NCI-H524 treated with DMSO at 0.1 percent for 48 hours (cell line): ENCODE data around the gene RGS10.
"Not testable (repeated sequence)": the region's sequence is repeated elsewhere in the genome, so short reads cannot be mapped to it uniquely, and the experiment has no call there.

Experiments
- DNase-seq: peaks from one replicate; lab custom pipeline; 2025; lab: John Stamatoyannopoulos, UW

RGS10 gene, protein sequence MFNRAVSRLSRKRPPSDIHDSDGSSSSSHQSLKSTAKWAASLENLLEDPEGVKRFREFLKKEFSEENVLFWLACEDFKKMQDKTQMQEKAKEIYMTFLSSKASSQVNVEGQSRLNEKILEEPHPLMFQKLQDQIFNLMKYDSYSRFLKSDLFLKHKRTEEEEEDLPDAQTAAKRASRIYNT

DNA sequence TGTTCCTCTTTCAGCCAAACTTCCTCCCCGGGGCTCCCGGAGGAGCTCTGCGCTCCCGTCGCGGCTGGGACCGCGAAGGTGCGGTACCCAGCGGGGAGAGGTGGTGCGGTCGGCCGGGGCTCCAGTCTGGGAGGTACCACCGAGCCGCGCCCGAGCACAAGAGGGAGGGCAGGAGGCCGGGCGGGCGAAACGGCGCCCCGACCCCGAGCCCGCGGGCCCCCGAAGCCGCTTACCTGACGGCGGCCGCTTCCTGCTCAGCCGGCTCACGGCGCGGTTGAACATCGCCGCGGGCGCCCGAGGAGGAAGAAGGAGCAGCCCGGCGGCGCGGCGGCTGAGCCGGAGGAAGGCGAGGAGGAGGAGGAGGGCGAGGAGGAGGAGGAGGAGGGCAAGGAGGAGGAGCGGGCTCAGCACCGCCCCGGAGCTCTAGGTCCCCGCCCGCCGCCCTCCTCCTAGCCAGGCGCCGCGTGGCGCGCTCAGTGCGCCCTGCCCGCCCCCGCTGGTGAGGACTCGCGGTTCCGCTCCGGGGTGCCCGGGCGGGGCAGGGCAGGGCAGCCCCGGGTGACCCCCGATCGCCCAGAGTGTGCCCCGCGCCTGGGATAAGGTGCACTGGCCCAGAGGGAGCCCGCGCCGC is at the start of gene RGS10:
Gene RGS10 (minus strand): TSS at position 363 of the 631 bp plus-strand sequence. CDS start 81 bp downstream, at position 282.
- no peak for DNase-seq

DNA sequence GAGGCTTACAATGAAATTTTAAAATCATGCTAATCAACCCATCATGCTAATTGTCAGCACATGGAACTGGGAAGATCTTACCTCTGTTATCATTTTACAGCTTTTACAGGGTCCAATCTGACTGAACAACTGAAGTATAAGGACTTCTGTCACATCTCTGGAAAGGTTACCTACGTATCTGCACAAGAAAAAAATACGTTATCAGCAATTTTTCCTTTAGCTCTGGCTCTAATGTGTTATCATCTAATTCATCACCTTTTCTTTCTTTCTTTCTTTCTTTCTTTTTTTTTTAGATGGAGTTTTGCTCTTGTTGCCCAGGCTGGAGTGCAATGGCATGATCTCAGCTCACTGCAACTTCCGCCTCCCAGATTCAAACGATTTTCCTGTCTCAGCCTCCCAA is 45.6 kb upstream of the RGS10 start:
- DNase-seq, result no peak

DNA sequence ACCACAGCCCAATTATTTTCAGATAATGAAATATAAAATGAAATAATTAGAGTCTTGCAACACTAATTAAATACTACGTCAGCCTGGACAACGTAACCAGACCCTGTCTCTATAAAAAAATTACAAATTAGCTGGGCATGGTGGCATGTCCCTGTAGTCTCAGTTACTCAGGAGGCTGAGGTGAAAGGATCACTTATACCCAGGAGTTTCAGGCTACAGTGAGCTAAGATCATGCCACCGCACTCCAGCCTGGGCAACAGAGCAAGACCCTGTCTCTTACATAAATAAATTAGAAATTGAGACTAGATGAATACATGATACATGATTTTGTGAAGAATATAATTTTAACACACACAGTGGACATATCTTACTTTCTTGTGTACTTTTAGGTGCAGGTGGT is 35.8 kb upstream of the RGS10 start:
- no peak for DNase-seq

DNA sequence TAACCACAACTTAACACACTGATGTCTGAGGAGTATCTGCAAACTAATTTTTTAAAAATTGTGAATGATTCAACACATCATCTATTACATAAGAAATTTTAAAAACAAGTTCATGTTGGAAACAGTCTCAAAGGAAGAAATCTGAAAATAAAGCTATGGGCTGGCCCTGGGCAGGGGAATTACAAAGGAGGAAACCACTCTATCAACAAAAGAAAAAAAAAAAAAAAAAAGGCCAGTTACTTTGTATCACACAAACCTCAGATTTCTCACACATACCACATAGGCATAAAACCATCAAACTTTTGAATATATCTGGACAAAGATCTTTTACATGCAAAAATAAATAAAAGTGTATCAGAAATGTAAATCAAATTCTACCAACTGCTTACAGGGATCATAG is 33.5 kb upstream of the RGS10 start:
- DNase-seq, result no peak

DNA sequence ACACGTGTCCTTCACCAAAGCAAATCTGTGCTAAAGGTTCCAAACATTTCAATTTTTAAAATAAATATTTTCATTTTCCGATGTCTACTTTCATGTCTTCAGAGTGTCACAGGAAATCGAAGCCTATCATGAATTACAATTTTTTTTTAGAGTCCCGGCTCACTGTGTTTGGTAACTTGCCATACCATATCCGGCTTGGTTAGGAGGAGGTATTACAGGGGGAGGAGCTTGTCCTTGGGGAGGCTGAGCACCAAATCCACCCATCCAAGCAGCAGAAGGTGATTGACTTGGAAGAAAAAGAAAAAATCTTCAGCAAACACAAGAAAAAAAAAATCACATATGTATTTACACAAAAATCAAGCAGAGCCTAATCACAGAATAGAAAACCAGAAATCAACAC is 33.0 kb upstream of the RGS10 start:
- DNase-seq, result no peak

DNA sequence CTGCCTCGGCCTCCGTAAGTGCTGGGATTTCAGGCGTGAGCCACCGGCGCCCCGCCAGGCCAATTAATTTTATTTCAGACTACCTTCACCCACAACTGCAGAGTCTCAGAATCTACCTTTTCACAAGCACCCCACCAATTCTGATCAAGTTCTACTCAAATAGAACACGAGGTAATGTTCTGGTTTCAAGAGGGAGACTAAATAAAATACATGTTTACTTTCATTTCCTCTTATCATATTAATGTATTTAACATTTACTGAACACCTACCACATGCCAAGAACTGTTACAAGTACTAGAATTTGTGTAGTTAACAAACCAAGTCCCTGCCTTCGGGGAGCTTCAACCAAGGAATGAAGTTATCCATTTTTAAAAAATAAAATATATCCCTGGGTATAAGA is 25.5 kb upstream of the RGS10 start:
- DNase-seq, result no peak

DNA sequence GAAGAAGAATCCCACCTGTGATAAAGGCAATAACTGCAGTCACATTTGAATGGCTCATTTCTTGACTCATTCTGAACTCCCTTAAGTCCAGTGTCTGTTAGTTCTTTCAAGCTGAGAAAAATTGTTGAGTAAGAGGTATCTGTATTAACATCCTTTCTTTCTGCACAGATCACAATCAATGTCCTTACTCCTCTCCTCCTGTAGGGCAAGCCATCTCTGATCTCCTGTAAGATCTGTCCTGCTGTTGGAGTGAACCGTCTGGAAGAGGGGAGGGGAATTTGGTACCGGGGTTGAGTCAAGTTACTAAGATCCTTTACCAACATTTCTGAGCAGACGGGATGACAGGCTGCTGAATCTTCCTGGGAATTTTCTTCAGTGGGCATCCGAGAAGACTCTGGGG is 19.6 kb upstream of the RGS10 start:
- DNase-seq, result no peak

DNA sequence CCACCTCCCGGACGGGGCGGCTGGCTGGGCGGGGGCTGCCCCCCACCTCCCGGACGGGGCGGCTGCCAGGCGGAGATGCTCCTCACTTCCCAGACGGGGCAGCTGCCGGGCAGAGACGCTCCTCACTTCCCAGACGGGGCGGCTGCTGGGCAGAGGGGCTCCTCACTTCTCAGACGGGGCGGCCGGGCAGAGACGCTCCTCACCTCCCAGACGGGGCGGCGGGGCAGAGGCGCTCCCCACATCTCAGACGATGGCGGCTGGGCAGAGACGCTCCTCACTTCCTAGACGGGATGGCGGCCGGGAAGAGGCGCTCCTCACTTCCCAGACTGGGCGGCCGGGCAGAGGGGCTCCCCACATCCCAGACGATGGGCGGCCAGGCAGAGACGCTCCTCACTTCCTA is 17.0 kb upstream of the RGS10 start:
- DNase-seq, result not testable (repeated sequence)

DNA sequence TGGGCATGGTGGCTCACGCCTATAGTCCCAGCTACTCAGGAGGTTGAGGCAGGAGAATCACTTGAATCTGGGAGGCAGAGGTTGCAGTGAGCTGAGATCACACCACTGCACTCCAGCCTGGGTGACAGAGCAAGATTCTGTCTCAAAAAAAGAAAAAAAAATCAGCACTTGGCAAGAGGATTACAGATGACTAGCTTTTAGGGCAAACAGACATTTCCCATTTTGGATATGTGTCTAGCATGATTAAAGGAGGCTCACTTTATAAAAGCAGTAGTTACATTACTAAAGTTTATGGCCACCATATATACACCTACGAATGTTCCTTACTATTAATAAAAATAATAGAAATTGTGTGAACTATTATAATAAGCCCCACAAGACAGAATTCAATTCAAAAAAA is 13.6 kb upstream of the RGS10 start:
- not testable (repeated sequence) for DNase-seq

DNA sequence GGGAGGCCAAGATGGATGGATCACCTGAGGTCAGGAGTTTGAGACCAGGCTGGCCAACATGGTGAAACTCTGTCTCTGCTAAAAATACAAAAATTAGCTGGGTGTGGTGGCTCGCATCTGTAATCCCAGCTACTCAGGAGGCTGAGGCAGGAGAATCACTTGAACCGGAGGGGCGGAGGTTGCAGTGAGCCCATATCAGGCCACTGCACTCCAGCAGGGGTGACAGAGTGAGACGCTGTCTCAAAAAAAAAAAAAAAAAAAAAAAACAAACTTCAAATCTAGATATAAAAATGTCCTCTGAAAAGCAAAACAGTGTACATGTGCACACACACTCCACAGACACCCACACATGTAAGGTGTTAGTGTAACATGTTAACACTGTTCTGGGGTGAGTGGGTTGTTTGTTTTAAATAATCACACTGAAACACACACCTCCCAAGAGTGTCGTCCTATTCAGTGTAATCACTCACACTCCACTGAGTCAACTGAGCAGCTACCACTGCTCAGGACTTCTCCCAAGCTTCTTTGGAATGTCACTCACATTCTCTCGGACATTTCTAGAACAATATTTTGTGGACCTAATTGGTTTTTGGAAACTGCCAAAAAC is 12.8 kb upstream of the RGS10 start:
- DNase-seq, result no peak

DNA sequence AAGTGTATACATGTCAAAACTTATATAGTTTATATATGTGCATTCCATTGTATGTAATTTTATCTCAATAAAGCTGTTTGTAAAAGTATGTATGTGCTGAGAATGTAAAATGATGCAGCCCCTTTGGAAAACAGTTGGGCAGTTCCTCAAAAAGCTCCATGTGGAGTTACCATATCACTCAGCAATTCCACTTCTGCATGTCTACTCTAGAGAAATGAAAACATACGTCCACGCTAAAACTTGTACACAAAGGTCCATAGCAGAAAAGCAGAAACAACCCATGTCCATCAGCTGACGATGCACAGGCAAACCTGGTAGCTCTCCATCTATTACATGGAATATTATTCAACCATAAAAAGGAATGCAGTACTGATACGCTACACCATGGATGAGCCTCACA is 8.3 kb upstream of the RGS10 start:
- DNase-seq, result no peak

DNA sequence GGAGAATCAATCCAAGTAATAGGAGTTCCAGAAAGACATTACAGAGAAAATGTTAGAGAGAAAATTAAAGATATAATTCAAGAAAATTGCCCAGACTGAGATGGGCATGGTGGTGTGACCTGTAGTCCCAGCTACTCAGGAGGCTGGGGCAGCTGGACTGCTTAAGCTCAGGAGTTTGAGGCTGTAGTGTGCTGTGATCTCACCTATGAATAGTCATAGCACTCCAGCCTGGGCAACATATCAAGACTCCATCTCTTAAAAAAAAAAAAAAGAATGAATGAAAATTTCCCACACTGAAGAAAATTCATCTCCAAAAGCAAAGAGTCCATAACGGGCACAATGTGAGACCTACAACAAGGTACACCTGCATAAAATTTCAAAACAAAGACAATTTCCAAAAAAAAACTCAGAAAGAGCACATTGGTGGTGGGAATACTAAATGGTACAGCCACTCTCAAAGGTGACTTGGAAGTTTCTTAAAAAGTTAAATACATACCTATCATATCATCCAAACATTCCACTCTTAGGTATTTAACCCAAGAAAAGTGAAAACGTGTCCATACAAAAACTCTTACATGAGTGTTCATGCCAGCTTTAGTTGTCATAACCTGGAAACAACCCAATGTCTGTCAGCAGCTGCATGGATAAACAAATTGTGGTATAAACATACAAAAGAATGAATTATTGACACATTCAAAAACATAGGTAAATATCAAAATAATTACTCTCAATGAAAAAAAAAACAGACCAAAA is 6.9 kb upstream of the RGS10 start:
- no peak for DNase-seq

DNA sequence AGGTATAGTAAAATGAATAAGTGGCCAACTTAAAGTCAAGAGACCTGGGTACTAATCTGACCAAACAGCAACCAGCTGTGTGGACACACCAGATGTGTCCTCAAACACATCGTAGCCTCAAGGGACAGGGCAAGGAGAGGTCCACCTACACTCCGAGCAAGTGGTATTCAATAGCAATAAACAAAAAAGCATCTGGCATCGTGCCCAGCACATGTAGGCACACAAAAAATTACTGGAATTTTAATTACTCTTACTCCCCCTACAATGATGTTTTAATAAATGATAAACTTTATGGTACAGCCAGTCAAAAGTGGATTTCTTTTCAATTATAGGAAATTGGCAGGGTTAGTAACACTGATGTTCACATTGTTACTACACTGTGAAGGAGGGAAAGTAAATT is 3.5 kb upstream of the RGS10 start:
- DNase-seq, result no peak

DNA sequence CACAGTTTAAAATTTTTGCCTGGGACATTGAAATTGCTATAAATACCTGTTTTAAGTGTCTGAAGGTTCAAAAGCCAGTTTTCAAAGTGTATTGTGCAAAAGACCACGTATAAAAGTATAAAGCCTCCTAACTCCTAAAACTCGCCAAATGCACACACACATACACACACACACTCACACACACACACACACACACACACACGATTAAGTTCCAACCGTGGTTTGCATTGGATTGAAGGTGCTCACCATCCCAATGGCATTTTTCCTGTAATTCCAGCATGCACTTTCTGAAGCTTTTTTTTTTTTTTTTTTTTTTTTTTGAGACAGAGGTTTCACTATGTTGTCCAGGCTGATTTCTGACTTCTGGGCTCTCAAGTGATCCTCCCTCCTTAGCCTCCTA is 2.8 kb upstream of the RGS10 start:
- DNase-seq, result no peak

DNA sequence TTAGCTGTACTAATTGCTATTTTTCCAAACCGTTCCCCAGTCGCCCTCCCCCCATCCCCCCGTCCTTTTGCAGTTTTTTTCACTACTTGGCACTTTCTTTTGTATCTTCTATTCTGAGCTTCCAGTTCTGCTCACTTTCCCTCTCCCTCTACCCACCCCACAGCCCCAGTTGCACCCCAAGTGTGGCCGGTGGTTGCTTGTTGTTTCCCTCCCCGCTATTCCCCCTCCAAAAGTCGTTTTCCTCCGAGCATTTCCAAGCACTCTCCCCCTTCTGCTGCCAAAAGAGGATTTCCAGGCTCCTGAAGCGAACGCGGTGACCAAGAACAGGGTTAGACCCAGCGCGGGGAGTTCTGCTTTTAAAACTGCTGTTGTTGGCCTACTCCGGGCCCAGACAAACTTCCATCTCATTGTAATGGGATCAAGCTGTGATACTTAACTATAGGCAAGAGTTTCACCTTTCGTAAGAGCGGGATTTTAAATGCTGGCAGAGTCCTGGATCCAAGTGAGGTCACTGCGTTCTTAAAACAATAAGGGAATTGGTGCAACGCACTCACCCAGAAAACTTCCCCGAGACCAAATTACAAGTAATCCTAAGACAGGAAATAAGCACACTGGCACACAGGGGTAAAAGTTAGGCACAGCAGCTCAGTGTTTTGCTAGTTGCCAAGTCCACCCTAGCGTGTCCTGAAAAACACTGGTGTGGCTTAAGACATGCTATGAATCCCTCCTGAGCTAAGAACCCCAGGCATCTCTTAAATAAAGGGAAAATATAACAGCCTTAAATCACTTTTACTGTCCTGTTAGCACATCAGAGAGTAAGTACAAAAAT is 1.5 kb upstream of the RGS10 start:
- no peak for DNase-seq

DNA sequence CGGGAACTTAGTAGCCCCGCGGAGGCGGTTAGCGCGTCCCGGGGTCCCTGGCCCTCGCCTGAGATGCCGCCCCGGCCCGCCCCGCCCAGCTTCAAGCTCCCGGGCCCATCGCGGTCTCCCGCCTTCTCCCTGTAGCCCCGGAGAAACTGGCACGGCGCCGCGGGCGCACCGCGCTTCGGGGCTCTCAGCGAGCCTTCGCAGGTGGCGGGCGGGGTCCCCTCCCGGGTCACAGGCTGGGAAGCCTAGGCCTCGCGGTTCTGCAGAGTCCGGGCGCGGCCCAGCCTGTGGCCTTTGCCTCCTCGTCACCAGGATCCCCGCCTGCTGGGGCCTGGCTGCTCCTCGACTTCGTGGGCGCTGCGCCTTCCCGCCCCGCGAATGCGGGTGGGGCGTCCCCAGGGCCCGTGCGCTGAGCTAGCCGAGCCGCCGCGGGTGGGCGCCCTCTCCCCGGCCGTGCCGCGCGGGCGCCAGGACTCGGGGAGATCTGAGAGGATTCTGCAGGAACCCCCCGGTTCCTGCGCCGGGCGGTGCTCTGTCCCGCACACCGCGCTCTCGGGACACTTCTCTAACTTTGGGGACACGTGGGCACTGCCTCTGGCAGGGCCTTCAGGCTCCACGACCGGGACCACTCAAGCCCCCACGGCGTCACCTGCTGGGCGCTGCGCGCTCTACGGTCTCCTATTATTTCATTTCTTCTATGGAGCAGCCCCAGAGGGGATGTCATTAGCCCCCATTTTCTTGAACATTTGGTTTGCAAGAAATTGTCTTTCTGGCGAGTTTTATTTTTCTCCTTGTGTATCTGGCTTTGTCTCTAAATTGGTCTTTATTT is 682 bp upstream of the RGS10 start:
- DNase-seq, result no peak

DNA sequence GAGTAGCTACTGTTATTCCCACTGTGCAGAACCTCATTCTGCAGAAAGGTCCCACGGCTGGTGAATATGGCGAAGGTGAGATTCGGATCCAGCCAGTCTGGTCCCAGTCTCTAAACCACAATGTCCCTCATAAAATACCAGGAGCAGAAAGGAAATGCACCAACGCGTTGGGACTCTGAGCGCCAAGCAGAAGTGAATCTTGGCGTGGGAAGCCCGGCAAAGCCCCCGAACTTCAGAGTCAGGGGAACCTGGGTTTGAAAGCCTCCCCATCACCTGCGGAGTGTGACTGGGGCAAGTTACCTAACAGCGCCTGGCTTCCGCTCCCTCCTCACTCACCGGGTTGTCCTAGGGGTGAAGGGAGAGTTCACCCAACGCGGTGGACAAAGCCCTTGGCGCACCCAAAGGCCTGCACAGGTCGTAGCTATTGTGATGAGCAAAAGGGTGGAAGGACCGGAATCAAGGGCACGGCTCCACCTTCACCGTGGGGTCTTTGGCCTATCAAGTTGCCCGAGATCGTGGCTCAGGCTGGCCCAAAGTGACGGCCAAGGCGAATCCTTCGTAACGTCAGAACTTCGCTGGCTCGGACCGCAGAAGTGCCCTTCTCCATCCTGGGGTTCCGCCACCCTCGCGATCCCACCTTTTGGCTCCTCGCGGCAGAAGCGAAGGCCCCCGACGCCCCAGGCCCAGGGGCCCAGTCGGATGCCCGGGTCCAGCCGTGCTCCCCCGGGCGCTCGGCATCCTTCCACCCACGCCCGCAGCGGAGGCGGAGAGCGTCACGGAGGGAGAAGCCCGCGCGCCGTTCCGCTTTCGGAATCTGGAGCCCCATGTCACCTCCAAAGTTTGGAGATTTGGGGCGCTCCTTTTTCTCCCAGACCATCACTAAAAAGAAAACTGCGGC is 811 bp downstream of the RGS10 start:
- no peak for DNase-seq

DNA sequence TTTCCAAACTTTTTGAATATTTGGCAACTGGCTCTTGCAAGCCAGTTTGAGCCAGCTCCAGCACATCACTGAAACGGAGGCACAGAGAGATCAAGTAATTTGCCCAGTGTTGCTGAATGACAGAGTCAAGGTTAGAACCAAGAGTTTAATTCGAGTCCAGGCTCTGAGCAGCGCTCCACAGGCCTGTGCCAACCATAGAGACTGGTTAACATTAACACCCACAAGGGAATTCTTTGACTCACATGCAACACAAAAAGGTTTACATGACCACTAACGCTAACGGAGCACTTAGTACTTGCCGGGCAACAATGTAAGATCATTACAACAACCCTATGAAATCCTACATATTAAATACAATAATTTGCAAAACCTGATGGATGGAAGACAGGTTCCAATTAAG is 1.5 kb downstream of the RGS10 start:
- DNase-seq, result no peak

DNA sequence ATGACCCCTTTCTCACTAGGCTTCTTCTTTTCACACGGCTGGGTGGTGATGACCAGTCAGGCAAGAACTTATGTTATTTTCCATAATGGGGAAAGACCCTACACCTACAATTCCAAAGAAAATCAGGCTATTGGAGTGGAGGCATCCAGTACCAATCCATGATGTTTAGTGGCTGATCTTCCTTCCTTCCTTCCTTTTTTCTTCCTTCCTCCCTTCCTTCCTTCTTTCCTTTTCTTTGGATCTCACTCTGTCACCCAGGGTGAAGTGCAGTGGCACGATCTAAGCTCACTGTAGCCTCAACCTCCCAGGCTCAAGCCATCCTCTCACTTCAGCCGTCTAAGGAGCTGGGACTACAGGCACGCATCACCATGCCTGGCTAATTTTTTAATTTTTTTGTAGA is 2.5 kb downstream of the RGS10 start:
- no peak for DNase-seq

DNA sequence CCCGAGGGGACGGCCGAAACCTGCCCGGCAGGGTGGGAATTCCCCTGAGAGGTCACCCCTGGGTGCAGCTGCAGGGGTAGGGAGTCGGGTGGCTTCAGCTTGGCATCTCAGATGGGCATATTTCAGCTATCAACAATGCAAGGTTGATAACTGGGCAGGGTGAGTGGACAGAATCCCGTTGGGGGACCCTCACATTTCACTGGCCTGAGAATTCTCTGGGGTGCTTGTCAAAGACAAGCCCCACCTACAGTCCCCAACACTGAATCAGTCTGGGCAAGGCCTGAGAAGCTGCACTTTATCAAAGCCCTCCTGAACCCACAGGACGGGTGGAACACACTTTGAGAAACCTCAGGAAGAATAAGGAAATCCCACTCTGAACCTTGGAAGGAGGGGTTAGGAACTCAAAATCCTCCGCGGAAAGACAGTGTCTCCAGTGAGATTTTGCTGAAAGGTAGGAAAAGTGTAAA is 3.1 kb downstream of the RGS10 start:
- no peak for DNase-seq
